Keratinocyte (primary cell): ENCODE measurements around the gene ATP6V0B. TPM values are rescaled to one million over a fixed set of nuclear protein-coding genes. Genes with fewer than 3 reads are reported as not detected.
A peak's percentile ranks its signal among the peaks of the same experiment; 100 is the strongest.

Experiments
- DNase-seq: peaks from one replicate; pipeline ENCODE4 v3.0.0-alpha.2; 2011; ENCODE audit warnings: low read depth, missing footprints, low spot score
- FAIRE-seq: peaks from 2 replicates; lab custom pipeline; 2011; peaks lifted over from hg19 to GRCh38; lab: Jason Lieb, UNC
- H2AFZ ChIP-seq: 2 replicates; pipeline ENCODE4 v1.6.0; 2012; ENCODE audit warnings: low read length, control low read depth, inconsistent platforms; ENCODE audit not compliant: control insufficient read depth
- H3K27ac ChIP-seq: 2 replicates; pipeline ENCODE4 v1.5.1; 2011; ENCODE audit warnings: low read length; ENCODE audit not compliant: control insufficient read depth, insufficient read depth
- H3K27me3 ChIP-seq: 3 replicates; pipeline ENCODE4 v1.6.0; 2011; ENCODE audit warnings: low read length; ENCODE audit not compliant: control insufficient read depth, insufficient read depth; ENCODE audit errors: extremely low read depth
- H3K36me3 ChIP-seq, 2 experiments: 2 replicates in 1 of 2; 3 replicates in 1 of 2; pipeline ENCODE4 v1.5.1; 2011; ENCODE audit warnings: low read length in 2 of 2, mild to moderate bottlenecking in 1 of 2; ENCODE audit not compliant: control insufficient read depth in 2 of 2, insufficient read depth in 2 of 2; ENCODE audit errors: extremely low read depth in 1 of 2
- H3K4me1 ChIP-seq: 3 replicates; pipeline ENCODE4 v1.5.1; 2011; ENCODE audit warnings: low read length; ENCODE audit not compliant: control insufficient read depth, insufficient read depth; ENCODE audit errors: extremely low read depth
- H3K4me2 ChIP-seq: 3 replicates; pipeline ENCODE4 v1.6.0; 2011; ENCODE audit warnings: low read depth, low read length; ENCODE audit not compliant: control insufficient read depth, insufficient read depth; ENCODE audit errors: extremely low read depth
- H3K4me3 ChIP-seq, 3 experiments: fragments of 200-600 bp in 1 of 3; sonication (generic) in 1 of 3; 2 replicates in 2 of 3; 3 replicates in 1 of 3; pipeline ENCODE4 v1.5.1; 2011 to 2016; ENCODE audit warnings: low read length in 3 of 3, mild to moderate bottlenecking in 3 of 3, control low read depth in 2 of 3, inconsistent platforms in 1 of 3, low read depth in 1 of 3, mixed read lengths in 1 of 3, mixed run types in 1 of 3, moderate library complexity in 1 of 3; ENCODE audit not compliant: control insufficient read depth in 2 of 3, insufficient read depth in 2 of 3; ENCODE audit errors: extremely low read depth in 1 of 3
- H3K79me2 ChIP-seq: 2 replicates; pipeline ENCODE4 v1.6.0; 2012; ENCODE audit warnings: low read length; ENCODE audit not compliant: control insufficient read depth, insufficient read depth
- H3K9ac ChIP-seq: 3 replicates; pipeline ENCODE4 v1.6.0; 2011; ENCODE audit warnings: low read length; ENCODE audit not compliant: control insufficient read depth, insufficient read depth; ENCODE audit errors: extremely low read depth
- H3K9me1 ChIP-seq: 3 replicates; pipeline ENCODE4 v1.6.0; 2011; ENCODE audit warnings: low read length; ENCODE audit not compliant: control insufficient read depth, insufficient read depth; ENCODE audit errors: extremely low read depth
- H3K9me3 ChIP-seq: 2 replicates; pipeline ENCODE4 v1.5.1; 2012; ENCODE audit warnings: low read depth, low read length; ENCODE audit not compliant: control insufficient read depth
- H4K20me1 ChIP-seq: 3 replicates; pipeline ENCODE4 v1.6.0; 2011; ENCODE audit warnings: low read length; ENCODE audit not compliant: control insufficient read depth, insufficient read depth; ENCODE audit errors: extremely low read depth
- CTCF ChIP-seq, 3 experiments: IDR thresholded peaks in 1 of 3; conservative IDR thresholded peaks in 1 of 3; optimal IDR thresholded peaks in 1 of 3; 2 replicates in 2 of 3; 3 replicates in 1 of 3; pipeline versions ENCODE3 to v1.5.1; 2011; ENCODE audit warnings: low read length in 3 of 3, mild to moderate bottlenecking in 3 of 3, moderate library complexity in 2 of 3, control low read depth in 1 of 3, inconsistent platforms in 1 of 3; ENCODE audit not compliant: insufficient read depth in 2 of 3; ENCODE audit errors: extremely low read depth in 1 of 3
- EZH2 ChIP-seq: IDR thresholded peaks from one replicate; pipeline ENCODE4 v1.6.1; 2012; ENCODE audit warnings: inconsistent platforms, mild to moderate bottlenecking, low read length, moderate library complexity
- dilution Hi-C: fragments of 300-500 bp; cut with MboI; formaldehyde crosslinking; loops from one replicate; pipeline ENCODE4 v1.7.0; 2020; ENCODE audit warnings: low sequenced_read_pairs; ENCODE audit not compliant: extremely low pct_ligation_motif_present
- polyA plus RNA-seq, 5 experiments: library from polyadenylated mRNA; depleted of rRNA in 3 of 5; stranded (reverse) in 3 of 5; stranded (forward) in 1 of 5; unstranded in 1 of 5; fragments of >200 nt; gene quantifications; 1 replicate in 1 of 5; 2 replicates in 3 of 5; 3 replicates in 1 of 5; pipeline versions ENCODE4 v1.2.1 to v1.2.3, GENCODE V29; 2011 to 2012; ENCODE audit warnings: missing spikeins in 2 of 5, low read depth in 1 of 5, low replicate concordance in 1 of 5

The ATP6V0B gene
- polyA plus RNA-seq, 1 donor (not counting 4 experiments of a cell fraction or from before 2014, with no cell fraction given), result 195 TPM

DNA sequence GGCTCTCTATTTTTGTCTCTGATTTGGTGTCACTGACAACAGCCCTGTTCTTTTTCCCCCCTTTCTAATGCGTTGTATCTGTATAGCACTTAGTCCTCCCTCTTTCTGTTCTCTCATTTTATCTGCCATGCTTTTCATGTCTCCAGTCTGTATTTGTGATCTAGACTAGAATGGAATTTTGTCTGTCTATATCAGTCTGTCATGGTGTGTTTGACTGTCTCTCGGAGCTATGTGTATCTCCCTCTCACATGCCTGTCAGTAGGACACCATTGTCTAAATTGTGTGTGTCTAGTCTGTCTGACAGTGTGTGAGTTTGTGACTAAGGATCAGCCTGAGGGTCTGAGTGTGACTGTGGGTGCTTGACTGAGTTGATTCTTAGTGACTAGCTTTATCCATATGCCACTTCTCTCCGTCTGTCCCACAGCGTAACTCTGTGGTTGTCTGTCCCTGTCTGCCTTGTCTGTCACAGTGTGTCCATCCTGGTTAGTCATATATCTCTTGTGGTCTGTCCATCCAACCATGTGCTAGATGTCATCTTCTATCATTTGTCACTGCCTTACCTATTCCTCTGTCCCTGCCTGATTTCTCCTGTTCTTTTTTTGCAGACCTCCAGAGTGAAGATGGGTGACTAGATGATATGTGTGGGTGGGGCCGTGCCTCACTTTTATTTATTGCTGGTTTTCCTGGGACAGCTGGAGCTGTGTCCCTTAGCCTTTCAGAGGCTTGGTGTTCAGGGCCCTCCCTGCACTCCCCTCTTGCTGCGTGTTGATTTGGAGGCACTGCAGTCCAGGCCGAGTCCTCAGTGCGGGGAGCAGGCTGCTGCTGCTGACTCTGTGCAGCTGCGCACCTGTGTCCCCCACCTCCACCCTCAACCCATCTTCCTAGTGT, 2.9 kb downstream of the ATP6V0B start:
- H3K4me1 ChIP-seq, result peaks cover 46% of the 10 kb centered on the region
- FAIRE-seq, result no peak
- TF ChIP-seq EZH2 (no peak), CTCF (optimal IDR thresholded peaks at IDR 0.05 in 1 of 3, IDR thresholded peaks at IDR 0.05 in 1 of 3, conservative IDR thresholded peaks at IDR 0.05 in 1 of 3; ENCODE audit: extremely low read depth in 1 of 3, insufficient read depth in 2 of 3, low read length in 3 of 3) (no peak)

GRCh38 chr1:43978264-43978550, 3.4 kb downstream of the ATP6V0B start:
- peak overlapping the region; percentile 80 for H3K4me2 ChIP-seq
- H3K4me1 ChIP-seq, result peaks cover 46% of the 10 kb centered on the region

More for the DNA sequence above, 2.9 kb downstream of the ATP6V0B start:
- Histone ChIP-seq H3K27me3 (no peaks in the 10 kb centered on the region), H2AFZ (no peak overlapping the region), H3K27ac (no peak overlapping the region), H3K4me3 (no peak overlapping the region), H4K20me1 (no peaks in the 10 kb centered on the region), H3K36me3 (peaks cover 23% of the 10 kb centered on the region in 2 experiments), H3K9me1 (no peaks in the 10 kb centered on the region), H3K4me2 (peak overlapping the region; percentile 80), H3K79me2 (peaks cover 53% of the 10 kb centered on the region), H3K9ac (no peak overlapping the region), H3K9me3 (no peaks in the 10 kb centered on the region)
- dilution Hi-C loops, result no loop called here
- no peak for DNase-seq

More at GRCh38 chr1:43978264-43978550, 3.4 kb downstream of the ATP6V0B start:
- Histone ChIP-seq H3K9me1 (no peaks in the 10 kb centered on the region), H2AFZ (no peak overlapping the region), H3K9me3 (no peaks in the 10 kb centered on the region), H3K27me3 (no peaks in the 10 kb centered on the region), H3K79me2 (peaks cover 59% of the 10 kb centered on the region), H3K4me3 (peak overlapping the region in 1 of 3 experiments; percentile 62), H4K20me1 (no peaks in the 10 kb centered on the region), H3K27ac (no peak overlapping the region), H3K36me3 (peaks cover 24 to 27% of the 10 kb centered on the region in 2 experiments), H3K9ac (peak overlapping the region; percentile 70)
- no peak for TF ChIP-seq EZH2
- TF ChIP-seq CTCF (optimal IDR thresholded peaks at IDR 0.05 in 1 of 3, IDR thresholded peaks at IDR 0.05 in 1 of 3, conservative IDR thresholded peaks at IDR 0.05 in 1 of 3; ENCODE audit: extremely low read depth in 1 of 3, insufficient read depth in 2 of 3, low read length in 3 of 3), result no peak
- DNase-seq (no peak), FAIRE-seq (no peak)
- dilution Hi-C loops, result no loop called here
